ENCODE results near the gene GPATCH2L. TPM values are rescaled to one million over a fixed set of nuclear protein-coding genes. Genes with fewer than 3 reads are reported as not detected.

GPATCH2L gene
- polyA plus RNA-seq, 3 donors, result 10.6 to 28.3 (median 13.8) TPM

DNA sequence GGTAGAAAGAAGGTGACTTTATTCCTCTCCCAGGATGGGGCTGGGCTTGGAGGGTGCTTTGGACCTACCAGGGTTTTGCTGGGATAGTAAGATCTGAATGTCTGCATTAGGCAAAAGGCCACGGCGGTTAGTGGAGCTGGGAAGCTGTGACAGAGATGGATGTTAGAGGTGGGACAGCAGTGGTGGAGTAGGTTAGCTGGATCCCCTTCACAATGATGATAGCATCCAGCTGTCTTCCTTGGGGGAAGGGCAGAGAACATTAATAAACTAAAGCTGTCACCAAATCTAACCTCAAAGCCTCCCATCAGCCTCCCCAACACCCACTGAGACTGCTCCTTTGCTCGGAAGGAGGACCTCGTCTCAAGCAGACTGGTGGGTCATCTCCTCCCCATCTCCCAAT, 104.8 kb downstream of the GPATCH2L start:
- no peaks in the 10 kb centered on the region for H3K4me1 ChIP-seq (ENCODE audit: control insufficient read depth in 1 of 2, insufficient read depth in 2 of 2, low read length in 2 of 2)
- H3K79me2 ChIP-seq (ENCODE audit: insufficient read depth, low read length), result no peaks in the 10 kb centered on the region
- peaks cover 0 to 9% (median 7%) of the 10 kb centered on the region in 3 donors for H3K27me3 Mint-ChIP-seq (ENCODE audit: low read depth in 3 of 3)
- no peaks in the 10 kb centered on the region for H3K36me3 Mint-ChIP-seq
- H3K27me3 ChIP-seq (ENCODE audit: control insufficient read depth in 2 of 2, insufficient read depth in 2 of 2, low read length in 2 of 2), result no peaks in the 10 kb centered on the region
- no peak overlapping the region for H3K4me3 Mint-ChIP-seq
- no peaks in the 10 kb centered on the region for H3K36me3 ChIP-seq (replicated peaks in 1 of 2; ENCODE audit: control insufficient read depth in 1 of 2, insufficient read depth in 2 of 2, low read length in 2 of 2)
- no peak overlapping the region for H3K27ac ChIP-seq (ENCODE audit: low read depth in 1 of 2, low read length in 2 of 2)
- intact Hi-C loops (cut with micrococcal nuclease), result no loop called here
- H3K4me1 Mint-ChIP-seq, result no peaks in the 10 kb centered on the region
- H3K4me2 ChIP-seq (replicated peaks; ENCODE audit: extremely low read depth, low read length, poor library complexity, severe bottlenecking), result no peak overlapping the region
- no peak overlapping the region for H2AFZ ChIP-seq (ENCODE audit: insufficient read depth, low read depth, low read length, poor library complexity, severe bottlenecking)
- H4K20me1 ChIP-seq (ENCODE audit: insufficient read depth, low read length), result no peaks in the 10 kb centered on the region
- peaks cover 0 to 4% (median 0%) of the 10 kb centered on the region in 7 donors for H3K9me3 Mint-ChIP-seq
- H3K9ac ChIP-seq (ENCODE audit: insufficient read depth, low read length, poor library complexity, severe bottlenecking), result no peak overlapping the region
- no peaks in the 10 kb centered on the region for H3K9me3 ChIP-seq (replicated peaks in 1 of 2; ENCODE audit: control insufficient read depth in 1 of 2, insufficient read depth in 1 of 2, low read length in 2 of 2)
- H3K27ac Mint-ChIP-seq, result no peak overlapping the region
- TF ChIP-seq, protein P1, sequence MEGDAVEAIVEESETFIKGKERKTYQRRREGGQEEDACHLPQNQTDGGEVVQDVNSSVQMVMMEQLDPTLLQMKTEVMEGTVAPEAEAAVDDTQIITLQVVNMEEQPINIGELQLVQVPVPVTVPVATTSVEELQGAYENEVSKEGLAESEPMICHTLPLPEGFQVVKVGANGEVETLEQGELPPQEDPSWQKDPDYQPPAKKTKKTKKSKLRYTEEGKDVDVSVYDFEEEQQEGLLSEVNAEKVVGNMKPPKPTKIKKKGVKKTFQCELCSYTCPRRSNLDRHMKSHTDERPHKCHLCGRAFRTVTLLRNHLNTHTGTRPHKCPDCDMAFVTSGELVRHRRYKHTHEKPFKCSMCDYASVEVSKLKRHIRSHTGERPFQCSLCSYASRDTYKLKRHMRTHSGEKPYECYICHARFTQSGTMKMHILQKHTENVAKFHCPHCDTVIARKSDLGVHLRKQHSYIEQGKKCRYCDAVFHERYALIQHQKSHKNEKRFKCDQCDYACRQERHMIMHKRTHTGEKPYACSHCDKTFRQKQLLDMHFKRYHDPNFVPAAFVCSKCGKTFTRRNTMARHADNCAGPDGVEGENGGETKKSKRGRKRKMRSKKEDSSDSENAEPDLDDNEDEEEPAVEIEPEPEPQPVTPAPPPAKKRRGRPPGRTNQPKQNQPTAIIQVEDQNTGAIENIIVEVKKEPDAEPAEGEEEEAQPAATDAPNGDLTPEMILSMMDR (IDR thresholded peaks at IDR 0.05), result no peak
- WGBS (ENCODE audit: insufficient coverage), result 43% methylated on average over 4 of the region's 4 CpGs
- DNase-seq, result no peak
- no peak overlapping the region for H3K4me3 ChIP-seq (replicated peaks in 1 of 3; ENCODE audit: low read depth in 2 of 3, low read length in 3 of 3)

DNA sequence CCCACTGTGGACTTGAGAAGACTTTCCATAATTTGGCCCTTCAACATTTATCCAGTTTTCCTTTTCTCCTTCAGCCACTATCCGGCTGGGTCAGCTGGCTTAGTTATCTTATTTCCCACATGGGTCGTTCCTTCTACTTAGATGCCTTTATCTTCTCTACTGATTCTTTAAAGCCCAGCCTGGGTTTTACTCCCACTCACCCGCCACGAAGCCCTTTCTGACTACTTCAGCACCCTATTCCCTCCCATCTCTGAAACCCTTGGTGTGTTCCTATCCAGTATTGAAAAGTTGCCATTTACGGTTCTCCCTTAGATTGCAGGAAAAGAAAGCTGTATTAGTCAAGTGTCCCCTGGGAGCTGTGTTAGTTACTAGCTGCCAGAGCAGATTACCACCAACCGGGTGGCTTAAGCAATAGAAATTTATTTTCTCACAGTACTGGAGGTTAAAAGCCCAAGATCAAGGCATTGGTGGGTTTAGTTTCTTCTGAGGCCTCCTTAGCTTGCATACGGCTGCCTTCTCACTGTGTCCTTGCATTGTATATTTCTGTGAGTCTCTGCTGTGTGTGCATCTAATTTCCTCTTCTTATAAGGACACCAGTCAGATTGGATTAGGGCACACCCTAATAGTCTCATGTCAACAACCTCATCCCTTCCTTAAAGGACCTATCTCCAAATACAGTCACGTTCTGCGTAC, 105.5 kb downstream of the GPATCH2L start:
- Histone ChIP-seq H2AFZ (ENCODE audit: insufficient read depth, low read depth, low read length, poor library complexity, severe bottlenecking) (no peak overlapping the region), H3K27me3 (ENCODE audit: control insufficient read depth in 2 of 2, insufficient read depth in 2 of 2, low read length in 2 of 2) (no peaks in the 10 kb centered on the region), H3K4me3 (replicated peaks in 1 of 3; ENCODE audit: low read depth in 2 of 3, low read length in 3 of 3) (no peak overlapping the region), H3K4me2 (replicated peaks; ENCODE audit: extremely low read depth, low read length, poor library complexity, severe bottlenecking) (no peak overlapping the region), H3K27ac (ENCODE audit: low read depth in 1 of 2, low read length in 2 of 2) (no peak overlapping the region), H4K20me1 (ENCODE audit: insufficient read depth, low read length) (no peaks in the 10 kb centered on the region), H3K9me3 (replicated peaks in 1 of 2; ENCODE audit: control insufficient read depth in 1 of 2, insufficient read depth in 1 of 2, low read length in 2 of 2) (no peaks in the 10 kb centered on the region), H3K36me3 (replicated peaks in 1 of 2; ENCODE audit: control insufficient read depth in 1 of 2, insufficient read depth in 2 of 2, low read length in 2 of 2) (no peaks in the 10 kb centered on the region), H3K79me2 (ENCODE audit: insufficient read depth, low read length) (no peaks in the 10 kb centered on the region), H3K4me1 (ENCODE audit: control insufficient read depth in 1 of 2, insufficient read depth in 2 of 2, low read length in 2 of 2) (no peaks in the 10 kb centered on the region), H3K9ac (ENCODE audit: insufficient read depth, low read length, poor library complexity, severe bottlenecking) (no peak overlapping the region)
- peaks cover 0 to 4% (median 0%) of the 10 kb centered on the region in 7 donors for H3K9me3 Mint-ChIP-seq
- H3K4me1 Mint-ChIP-seq, result no peaks in the 10 kb centered on the region
- peaks cover 0 to 9% (median 7%) of the 10 kb centered on the region in 3 donors for H3K27me3 Mint-ChIP-seq (ENCODE audit: low read depth in 3 of 3)
- H3K4me3 Mint-ChIP-seq, result no peak overlapping the region
- no peaks in the 10 kb centered on the region for H3K36me3 Mint-ChIP-seq
- no peak overlapping the region for H3K27ac Mint-ChIP-seq
- DNase-seq, result no peak
- intact Hi-C loops (cut with micrococcal nuclease), result no loop called here
- WGBS (ENCODE audit: insufficient coverage), result 95% methylated on average over 2 of the region's 9 CpGs
- TF ChIP-seq, protein P1 (IDR thresholded peaks at IDR 0.05), result no peak

Measured in CD14-positive monocyte (primary cell).